GM10847 (cell line): ENCODE data around the gene LDHD.

Experiments used
- POLR2A ChIP-seq: IDR thresholded peaks from 2 replicates; pipeline ENCODE4 v1.6.1; 2011; ENCODE audit not compliant: insufficient read length; ENCODE audit errors: extremely low read depth

The LDHD gene

DNA sequence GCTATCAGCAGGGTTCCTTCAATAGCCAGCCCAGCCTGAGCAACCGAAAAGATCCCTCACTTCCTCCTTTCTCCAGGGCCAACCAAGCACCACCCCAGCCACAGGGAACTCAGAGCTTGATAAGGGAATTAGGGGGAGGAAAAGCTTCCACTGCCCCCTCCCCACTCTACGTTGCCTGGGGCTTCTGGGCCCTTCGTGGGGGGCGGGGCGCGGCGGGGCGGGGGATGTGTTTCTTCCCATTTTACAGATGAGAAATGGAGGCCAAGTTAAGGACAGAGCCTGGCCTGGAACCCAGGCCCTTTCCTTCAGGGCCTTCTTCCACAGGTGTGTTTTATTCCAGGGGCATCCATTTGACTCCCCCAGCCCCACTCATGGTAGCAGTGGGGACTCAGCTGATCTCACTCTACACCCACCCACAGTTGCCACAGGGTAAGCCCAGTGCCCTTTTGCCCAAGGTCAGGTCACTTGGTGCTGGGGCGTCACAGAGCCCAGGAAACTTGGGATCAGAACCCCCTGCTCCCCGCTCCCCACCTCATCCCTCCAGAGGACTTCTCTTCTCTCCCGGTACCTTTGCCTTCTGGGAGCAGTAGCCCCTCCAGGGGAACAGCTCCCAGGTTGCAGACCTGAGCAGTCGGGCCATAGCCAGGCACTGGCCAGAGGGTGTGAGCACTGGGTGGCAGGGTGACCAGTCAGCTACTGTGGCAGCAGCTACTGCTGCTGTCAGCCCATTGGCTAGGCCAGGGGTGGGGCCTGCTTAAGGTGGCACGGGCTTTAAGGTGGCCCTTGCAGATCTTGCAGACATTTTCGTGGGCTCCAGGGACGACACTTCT is at the start of gene LDHD:
Gene LDHD, minus strand, starts transcription at position 700 of the 830 bp plus-strand sequence. Its CDS starts 60 bp downstream, at position 640.
- TF ChIP-seq POLR2A: no peak

GRCh38 chr16:75160386-75160785 is 43.8 kb upstream of the LDHD start:
- TF ChIP-seq POLR2A: no peak

GRCh38 chr16:75152635-75153034 is 36.1 kb upstream of the LDHD start:
- no peak for TF ChIP-seq POLR2A

DNA sequence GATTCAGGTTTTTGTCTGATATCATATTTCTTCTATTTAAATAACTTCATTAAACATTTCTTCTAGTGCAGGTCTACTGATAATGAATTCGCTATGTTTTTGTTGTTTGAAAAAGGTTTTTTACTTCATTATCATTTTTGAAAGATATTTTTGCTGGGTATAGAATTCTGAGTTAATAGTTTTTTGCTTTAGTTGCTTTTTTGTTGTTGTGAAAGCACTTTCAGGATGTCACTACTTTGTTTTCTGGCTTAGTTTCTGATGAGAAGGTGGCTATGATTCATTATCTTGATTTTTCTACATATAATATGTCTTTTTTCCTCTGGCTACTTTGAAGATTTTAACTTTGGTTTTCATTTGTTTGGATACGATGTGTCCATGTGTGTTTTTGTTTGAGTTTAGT is 35.2 kb upstream of the LDHD start:
- TF ChIP-seq POLR2A: no peak

DNA sequence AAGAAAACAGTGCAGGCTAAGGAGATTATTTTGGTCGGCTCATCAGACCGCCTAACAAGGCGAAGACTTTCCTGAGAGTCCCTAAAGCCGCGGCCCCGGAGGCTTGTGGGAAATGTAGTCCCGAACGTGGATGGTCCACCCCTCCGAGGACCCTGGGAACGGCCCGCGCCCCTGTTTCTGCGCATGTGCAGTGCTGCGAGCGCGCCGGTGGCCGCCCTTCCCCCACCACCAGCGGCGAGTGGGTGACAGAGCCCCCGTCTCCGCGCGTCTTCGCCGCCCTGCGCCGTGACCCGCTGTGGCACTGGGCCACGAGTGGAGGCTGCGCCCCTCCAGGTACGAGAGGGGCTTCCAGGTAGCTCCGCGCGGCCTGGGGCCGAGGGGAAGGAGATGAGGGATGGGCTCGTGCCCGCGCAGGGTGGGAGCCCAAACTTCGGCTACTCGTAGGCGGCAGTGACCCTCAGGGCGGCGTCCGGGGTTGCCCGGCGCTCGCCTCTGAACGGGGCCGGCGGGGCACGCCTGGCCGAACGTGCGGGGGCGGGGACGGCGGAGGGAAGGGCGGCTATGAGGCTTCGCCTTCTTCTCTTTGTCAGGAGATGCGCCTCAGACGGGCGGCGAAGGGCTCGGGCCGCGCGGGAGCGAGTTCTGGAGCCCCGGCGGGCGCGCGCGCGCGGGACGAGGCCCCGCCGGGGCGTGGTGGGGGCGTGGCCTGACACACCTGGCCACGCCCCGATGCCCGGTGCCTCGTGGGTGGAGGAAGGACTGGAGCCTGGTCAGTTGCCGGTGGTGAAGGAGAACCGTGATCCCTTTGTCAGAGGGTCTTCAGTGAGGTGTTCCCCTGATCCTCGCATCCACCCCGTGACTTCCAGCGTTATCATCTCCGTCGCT is 32.0 kb upstream of the LDHD start, which contains the start of gene ZFP1:
Gene ZFP1, plus strand, starts transcription at position 214 of the 885 bp plus-strand sequence. CDS start 4,428 bp downstream, outside the sequence.
- TF ChIP-seq POLR2A: peak; percentile 62

DNA sequence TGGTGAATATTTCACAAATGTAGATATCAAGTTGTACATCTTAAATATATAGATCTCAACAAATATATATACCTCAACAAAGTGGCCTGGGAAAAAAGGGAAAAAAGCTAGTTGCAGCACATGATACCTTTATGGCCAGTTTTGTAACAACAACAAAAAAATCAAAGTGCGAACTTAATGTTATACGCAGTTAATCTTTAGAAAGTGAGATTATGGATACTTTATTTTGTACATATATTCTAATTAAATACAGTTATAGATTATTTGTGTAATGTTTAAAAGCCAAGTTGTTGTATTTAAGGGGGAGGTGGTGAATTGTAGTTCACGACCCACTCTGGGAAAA is 31.4 kb upstream of the LDHD start:
- no peak for TF ChIP-seq POLR2A

GRCh38 chr16:75143941-75144340 is 27.4 kb upstream of the LDHD start:
- no peak for TF ChIP-seq POLR2A

- TF ChIP-seq POLR2A: no peak
These were observed 22.9 kb upstream of the LDHD start for GRCh38 chr16:75139498-75139897.

- no peak for TF ChIP-seq POLR2A
These were observed 22.1 kb upstream of the LDHD start for GRCh38 chr16:75138636-75139035.

DNA sequence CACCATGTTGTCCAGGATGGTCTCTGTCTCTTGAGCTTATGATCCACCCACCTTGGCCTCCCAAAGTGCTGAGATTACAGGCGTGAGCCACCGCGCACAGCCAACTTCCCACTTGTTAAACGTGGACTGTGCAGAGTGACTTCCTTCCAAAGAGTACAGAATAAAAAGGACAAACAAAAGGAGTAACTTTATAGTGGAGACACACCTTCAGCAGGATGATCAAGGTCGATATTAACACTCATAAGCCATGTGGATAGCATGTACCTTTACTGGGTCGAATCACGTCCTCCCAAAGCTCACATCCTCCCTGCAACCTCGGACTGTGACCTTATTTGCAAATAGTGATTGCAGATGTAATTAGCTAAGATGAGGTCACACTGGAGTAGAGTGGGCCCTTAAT is 21.7 kb upstream of the LDHD start:
- TF ChIP-seq POLR2A: no peak

- TF ChIP-seq POLR2A: no peak
These were observed 14.5 kb upstream of the LDHD start for GRCh38 chr16:75131081-75131480.

DNA sequence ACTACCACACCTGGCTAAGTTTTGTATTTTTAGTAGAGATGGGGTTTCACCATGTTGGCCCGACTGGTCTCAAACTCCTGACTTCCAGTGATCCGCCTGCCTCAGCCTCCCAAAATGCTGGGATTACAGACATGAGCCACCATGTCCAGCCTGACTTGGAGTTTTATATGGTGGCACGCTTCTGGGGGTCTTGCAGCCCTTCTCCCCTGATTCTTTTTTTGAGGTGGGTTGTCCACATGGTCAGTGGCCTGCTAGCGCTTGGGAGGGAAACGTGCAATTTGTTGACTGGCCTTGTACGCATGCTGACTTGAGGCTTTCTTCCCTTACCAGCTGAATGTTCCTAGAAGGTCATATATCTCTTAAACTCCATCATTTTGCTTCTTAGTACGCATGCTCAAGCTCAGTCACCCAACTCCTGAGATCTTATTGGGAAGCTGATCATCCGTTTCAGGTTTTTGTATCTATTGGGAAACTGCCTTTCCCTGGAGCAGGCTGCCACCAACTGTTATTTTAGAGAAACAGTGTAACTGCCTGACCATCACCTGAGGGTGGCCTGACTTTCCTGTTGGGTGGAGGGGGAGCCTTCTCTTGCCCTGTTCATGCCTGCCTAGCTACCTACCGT is 13.7 kb upstream of the LDHD start:
- TF ChIP-seq POLR2A: no peak

DNA sequence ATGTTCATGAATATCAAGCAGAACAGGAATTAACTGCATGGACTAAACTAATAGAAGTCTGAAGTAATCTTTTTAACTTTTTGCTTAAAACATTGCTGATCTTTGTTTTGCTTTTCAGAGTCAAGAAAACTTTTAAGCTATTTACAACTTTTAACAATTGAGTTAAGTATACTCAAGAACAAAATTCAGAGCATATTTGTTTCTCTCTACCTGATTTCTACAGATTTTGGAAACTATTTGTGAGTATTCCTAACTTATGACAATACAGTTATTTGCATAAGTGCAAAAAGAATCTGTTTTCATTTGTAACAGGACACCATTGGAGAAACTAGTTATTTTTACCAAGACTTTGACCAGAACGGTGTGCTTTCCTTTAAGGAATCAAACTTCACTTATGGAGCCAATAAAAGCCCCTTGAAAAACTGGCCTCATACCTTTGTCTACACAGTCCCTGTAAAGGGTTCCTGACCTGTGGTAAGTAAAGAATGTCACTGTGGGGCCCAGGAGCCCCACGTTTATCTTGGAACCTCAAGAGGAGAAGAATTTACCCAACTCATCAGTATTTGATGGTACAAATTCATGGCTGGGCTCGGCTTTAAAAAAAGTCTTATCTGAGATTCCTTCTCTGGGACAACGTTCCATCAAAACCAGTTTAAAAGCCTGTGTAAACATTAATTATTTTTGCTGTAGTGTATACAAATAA is 11.3 kb upstream of the LDHD start:
- no peak for TF ChIP-seq POLR2A

DNA sequence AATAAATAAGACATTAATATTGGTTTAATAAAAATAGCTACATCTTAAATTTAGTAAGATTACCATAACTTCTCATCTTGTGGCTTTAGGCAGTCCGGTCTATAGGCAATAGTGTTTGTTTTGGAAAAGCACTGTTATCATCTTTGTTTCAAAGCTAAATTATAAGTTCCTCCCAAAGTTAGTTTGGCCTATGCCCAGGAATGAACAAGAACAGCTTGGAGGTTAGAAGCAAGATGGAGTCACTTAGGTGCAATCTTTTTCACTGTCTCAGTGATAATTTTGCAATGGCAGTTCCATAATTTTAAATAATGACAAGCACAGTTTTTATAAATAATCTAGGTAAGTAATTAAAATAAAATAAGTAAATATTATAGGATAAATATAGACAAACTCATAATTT is 6.0 kb upstream of the LDHD start:
- TF ChIP-seq POLR2A: no peak

DNA sequence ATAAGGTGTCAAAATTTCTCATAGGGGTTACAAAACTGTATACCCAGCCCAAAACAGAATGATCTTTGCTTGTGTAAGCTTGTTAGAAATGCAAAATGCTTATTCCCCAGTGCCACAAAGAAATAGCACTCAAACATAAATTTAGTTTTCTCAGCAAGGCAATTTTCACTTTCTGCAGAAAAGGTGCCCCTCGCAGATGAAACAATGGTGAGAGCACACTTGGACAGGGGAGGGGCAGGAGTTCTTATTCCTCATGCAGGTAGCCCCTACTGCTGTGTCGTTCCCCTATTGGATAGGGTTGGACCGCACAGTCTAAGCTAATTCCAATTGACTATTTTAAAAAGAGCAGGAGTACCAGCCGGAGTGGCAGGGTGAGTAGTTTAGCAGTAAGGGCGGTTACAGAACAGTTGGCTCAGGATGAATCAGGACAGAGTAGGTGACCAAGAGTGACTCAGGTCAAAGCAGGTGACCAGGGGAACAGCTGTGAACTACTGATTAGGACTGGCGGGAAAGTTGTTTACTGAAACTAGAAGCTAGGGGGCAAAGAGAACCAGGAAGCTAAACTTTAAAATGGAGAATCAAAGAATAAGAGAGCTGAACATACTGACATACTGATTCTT is 5.5 kb upstream of the LDHD start:
- TF ChIP-seq POLR2A: no peak

DNA sequence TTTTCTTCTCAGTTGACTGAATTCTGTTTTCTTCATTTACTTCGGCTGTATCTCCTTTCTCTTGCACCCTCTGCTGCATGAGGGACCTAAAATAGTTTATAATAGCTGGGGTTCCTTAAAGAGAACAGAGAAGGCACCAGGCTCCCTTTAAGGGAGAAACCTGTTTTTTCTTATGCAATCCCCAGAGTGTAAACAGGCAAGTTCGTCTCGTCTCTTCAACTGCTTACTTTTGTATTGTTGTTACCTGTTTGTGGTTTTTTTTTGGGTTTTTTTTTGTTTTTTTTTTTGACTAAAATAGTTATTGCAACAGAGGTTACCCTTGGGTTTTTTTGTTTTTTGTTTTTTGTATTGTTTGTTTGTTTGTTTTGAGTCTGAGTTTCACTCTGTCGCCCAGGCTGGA is 3.7 kb upstream of the LDHD start:
- TF ChIP-seq POLR2A: no peak
